SK-N-MC (cell line): ENCODE data around the gene SEPSECS.

Experiments
- EZH2 ChIP-seq: fragments of 200-600 bp; sonication (generic); IDR thresholded peaks from one replicate; pipeline ENCODE4 v1.6.1; 2017; ENCODE audit warnings: antibody characterized with exemption
- FOXP2 ChIP-seq: optimal IDR thresholded peaks from 2 replicates; pipeline ENCODE3; 2011; ENCODE audit warnings: mild to moderate bottlenecking, moderate library complexity; ENCODE audit not compliant: insufficient read depth; ENCODE audit errors: extremely low read length, control extremely low read depth
- POLR2AphosphoS5 ChIP-seq: IDR thresholded peaks from 2 replicates; pipeline ENCODE4 v1.6.1; 2012; ENCODE audit warnings: mild to moderate bottlenecking, low read depth, low read length, borderline replicate concordance

GRCh38 chr4:25075851-25076250 lies 84.4 kb downstream of the SEPSECS start:
- TF ChIP-seq EZH2 (no peak), POLR2AphosphoS5 (no peak), FOXP2 (no peak)
